AG08395 (cell line): ENCODE data around the gene SNAI3.

Experiments
- DNase-seq: peaks from one replicate; pipeline ENCODE4 v3.0.0; 2012; ENCODE audit warnings: mixed read lengths, low spot score

Gene SNAI3

DNA sequence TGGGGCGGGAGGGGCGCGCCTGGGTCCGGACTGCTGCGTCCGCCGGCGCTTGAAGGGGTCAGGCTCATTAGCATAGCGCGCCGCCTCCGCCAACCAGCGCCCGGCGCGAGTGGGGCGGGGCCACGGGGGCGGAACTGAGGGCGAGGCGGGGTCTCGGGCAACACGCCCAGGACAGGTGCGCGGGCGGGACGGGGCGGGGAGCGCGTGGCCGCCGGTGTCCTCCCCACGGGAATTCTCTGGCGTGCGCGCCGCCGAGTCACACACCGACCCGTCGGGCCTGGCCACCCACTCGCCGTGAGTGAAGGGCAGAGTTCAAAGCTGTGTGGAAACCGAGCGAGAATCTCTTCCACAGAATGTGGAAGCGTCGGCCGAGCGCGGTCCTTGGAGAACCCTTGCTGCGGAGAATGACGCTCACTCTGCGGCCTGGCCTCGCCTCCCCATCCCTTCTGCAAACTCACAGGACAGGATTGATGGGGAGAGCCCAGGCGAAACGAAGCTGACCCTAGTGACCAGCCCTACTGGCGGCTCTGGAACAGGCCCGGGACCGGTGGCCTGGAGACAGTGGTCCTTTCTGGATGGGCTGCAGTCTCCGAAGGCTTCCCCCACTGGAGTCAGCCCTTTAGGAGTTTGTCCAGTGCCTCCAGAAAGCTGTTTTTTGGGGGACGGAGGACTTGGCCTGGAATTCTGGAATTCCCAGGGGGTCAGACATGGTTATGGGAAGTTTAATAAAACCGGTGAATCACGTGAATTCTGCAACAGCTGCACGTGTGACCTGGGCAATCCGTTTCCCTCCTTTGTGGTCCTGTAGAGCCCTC, at the start of gene SNAI3:
Gene SNAI3, minus strand, starts transcription at position 69 of the 815 bp plus-strand sequence. CDS start 101 bp downstream, outside the sequence.
- DNase-seq = peak; percentile 67

GRCh38 chr16:88736088-88736487, 49.8 kb upstream of the SNAI3 start:
- no peak for DNase-seq

DNA sequence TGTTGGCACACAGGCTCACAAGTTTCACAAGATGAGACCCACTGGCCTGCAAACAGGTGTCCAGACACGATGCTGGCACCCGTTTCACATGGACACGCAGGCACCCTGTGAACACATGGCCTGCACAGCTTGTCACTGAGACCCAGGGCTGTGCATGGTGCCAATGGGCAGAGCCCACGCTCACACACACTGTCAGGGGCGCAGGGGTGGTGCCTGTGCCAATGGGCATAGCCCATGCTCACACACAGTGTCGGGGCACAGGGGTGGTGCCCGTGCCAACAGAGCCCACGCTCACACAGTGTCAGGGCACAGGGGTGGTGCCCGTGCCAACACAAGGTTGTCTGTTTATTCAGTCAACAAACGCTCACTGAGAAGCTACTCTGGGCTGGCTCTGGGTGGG, 49.3 kb upstream of the SNAI3 start:
- no peak for DNase-seq

DNA sequence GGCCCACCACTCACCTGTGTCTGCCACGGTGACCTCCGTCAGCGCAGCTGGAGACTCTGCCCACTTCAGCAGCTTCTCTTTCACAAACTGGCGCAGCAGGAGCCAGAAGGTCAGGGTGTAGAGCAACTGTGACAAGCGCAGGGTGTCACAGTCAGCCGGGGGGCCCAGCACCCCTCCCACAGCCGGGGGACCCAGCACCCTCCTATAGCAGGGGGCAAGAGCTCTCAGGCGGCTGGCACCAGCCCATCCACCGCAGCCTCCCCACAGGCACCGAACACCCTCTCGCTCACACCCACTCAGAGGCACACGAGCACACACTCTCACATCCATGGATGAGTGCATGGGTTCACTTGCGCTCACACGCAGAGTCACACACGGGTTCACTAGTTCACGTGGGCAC, 48.8 kb upstream of the SNAI3 start:
- no peak for DNase-seq

- DNase-seq = no peak
Measured at GRCh38 chr16:88734361-88734728, 48.0 kb upstream of the SNAI3 start.

DNA sequence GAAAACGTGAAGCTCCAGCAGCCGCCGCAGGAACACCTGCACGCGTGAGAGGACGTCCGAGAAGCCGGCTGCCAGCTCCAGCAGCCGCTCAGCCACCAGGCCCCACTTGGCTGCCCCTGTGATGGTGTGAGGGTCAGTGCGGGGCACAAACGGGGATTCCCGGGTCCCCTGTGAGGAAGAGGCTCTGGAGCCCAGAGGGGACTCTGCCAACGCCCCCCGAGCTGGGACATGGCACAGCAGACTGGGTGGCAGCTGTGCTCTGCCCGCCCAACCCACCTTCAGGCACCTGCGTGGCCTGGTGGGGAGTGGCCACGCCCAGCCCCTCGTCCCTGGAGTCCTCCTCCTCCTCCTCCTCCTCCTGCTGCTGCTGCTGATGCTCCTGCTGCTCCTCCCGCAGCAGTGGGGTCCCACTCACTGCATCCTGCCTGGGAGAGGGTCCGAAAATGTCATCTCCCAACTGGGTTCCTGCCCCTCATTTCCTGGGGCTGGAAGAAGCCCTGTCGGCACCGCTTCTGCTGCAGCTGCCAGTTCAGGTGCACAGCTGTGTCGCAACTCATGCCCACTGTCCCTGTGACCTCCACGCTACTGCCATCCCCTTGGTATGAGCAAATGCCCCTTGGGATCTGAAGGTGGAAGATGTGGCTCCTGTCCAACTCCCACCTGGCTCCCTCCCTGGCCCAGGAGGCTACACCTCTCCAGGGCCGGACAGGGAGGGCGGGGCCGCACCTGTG, 47.5 kb upstream of the SNAI3 start:
- no peak for DNase-seq

- DNase-seq = no peak
Measured at GRCh38 chr16:88732961-88733294, 46.6 kb upstream of the SNAI3 start.

- DNase-seq = no peak
Measured at GRCh38 chr16:88732172-88732960, 46.1 kb upstream of the SNAI3 start.

- peak; percentile 29 for DNase-seq
Measured at GRCh38 chr16:88731699-88732098, 45.4 kb upstream of the SNAI3 start.

- DNase-seq = no peak
Measured at GRCh38 chr16:88730632-88731607, 44.6 kb upstream of the SNAI3 start.

GRCh38 chr16:88727871-88728270, 41.6 kb upstream of the SNAI3 start:
- no peak for DNase-seq

- no peak for DNase-seq
Measured at GRCh38 chr16:88726981-88727380, 40.7 kb upstream of the SNAI3 start.

DNA sequence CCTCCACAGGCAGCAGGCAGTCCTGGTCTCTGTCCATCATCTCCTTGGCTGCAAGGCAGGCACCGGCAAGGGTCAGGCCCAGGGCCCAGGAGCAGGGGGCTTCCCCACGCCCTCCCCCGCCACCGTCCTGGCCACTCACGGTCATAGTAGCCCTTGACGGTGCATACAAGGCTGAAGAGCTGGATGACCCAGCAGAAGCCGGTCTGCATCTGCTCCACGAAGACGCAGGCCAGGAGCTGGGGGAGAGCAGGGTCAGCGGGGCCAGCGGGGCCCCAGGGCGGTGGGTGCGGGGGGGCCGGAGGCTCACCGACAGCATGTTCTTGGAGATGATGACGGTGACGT, 40.1 kb upstream of the SNAI3 start:
- DNase-seq = no peak

GRCh38 chr16:88725609-88726407, 39.5 kb upstream of the SNAI3 start:
- DNase-seq = no peak

DNA sequence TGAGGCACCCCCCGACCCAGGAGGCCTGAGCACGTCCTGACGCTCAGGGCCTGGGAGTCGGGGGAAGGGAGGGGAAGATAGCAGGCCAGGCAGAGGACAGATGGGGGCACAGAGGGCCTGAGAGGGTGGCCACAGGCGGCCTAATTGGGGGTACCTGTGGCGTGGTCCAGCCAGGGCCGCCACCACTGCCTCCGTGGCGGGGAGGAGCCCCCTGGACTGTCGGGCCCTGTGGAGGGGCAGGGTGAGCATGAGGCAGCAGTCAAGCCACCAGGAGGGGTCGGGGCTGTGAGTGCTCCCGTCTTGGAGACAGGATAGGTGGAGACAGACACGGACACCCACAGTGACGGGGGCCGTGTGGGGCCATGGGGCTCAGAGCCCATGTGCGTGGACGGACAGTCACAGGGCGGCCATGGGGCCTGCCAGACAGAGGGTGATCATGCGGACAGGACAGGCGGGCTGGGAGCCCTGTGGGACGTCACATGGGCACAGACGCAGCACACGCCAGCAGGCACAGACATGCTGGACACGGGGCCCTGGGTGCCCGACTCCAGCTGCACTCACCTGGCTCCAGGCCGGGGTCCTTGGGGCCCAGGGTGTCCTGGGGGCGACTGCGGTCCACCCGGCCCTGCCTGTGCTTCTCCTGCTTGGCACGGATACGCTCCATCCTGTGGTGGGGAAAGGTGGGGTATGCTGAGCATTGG, 38.7 kb upstream of the SNAI3 start:
- no peak for DNase-seq

- DNase-seq = no peak
Measured at GRCh38 chr16:88723911-88724310, 37.6 kb upstream of the SNAI3 start.

- DNase-seq = no peak
Measured at GRCh38 chr16:88723507-88723887, 37.2 kb upstream of the SNAI3 start.

DNA sequence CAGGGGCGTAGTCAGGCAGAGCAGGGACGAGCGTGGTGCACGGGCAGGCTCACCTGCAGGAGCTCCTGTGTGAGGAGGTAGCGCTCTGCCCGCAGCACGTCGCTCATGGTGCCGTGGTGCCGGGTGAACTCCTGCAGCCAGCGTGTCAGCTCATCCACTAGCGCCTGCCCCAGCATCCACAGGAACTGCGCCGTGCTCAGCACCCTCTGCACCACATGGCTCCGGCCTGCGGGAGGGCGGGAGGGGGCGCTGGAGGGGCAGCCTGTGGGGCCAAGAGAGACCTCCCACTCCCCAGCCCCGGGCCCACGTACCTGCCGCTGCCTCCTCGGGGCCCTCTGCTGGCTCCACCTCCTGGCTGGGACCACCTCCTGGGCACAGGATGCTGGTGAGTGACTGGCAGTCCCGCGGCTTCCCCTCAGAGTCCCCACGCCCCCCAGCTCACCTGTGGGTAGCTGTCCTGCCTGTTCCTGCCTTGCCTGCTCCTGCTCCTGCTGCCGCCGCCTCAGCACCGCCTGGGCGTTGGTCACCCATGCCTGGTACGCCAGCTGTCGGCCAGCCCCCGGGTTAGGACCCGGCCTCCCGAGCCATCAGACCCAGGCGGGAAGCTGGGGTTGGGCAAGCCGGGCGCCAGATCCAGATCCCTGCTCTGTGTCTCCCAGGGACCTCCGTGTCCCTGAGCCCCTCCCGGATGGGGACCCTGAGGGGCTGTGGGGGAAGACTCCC, 36.6 kb upstream of the SNAI3 start:
- no peak for DNase-seq
